ENCODE data around the gene NALF2. TPM values are rescaled to one million over a fixed set of nuclear protein-coding genes. Genes with fewer than 3 reads are reported as not detected.

Gene NALF2
- total and polyA plus RNA-seq, 8 donors: 0.18 to 1.3 (median 0.95) TPM; not detected in 4

DNA sequence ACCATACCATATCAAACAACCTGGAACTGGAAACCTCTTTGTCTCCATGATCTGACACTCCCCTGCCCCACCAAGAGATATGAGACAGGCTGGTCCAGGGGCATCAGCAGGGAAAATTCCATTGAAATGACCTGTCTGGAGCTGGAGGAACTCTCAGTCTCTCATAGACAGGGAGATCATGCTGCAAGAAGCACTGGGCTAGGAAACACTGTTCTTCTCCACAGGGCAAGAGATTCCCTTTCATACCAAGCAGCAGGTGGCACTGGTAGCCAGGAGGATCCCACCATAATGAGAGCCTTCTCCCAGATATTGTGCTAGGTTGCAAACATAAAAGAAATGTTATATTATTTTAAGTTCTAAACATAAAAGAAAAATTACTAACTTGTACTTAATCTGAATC is 14.5 kb upstream of the NALF2 start:
- no peak overlapping the region for H3K27ac ChIP-seq
- no peak for TF ChIP-seq POLR2A (IDR thresholded peaks at IDR 0.05)
- no peak for TF ChIP-seq POLR2AphosphoS5 (IDR thresholded peaks at IDR 0.05)
- TF ChIP-seq EP300 (IDR thresholded peaks at IDR 0.05): no peak
- TF ChIP-seq, protein P1, sequence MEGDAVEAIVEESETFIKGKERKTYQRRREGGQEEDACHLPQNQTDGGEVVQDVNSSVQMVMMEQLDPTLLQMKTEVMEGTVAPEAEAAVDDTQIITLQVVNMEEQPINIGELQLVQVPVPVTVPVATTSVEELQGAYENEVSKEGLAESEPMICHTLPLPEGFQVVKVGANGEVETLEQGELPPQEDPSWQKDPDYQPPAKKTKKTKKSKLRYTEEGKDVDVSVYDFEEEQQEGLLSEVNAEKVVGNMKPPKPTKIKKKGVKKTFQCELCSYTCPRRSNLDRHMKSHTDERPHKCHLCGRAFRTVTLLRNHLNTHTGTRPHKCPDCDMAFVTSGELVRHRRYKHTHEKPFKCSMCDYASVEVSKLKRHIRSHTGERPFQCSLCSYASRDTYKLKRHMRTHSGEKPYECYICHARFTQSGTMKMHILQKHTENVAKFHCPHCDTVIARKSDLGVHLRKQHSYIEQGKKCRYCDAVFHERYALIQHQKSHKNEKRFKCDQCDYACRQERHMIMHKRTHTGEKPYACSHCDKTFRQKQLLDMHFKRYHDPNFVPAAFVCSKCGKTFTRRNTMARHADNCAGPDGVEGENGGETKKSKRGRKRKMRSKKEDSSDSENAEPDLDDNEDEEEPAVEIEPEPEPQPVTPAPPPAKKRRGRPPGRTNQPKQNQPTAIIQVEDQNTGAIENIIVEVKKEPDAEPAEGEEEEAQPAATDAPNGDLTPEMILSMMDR (IDR thresholded peaks at IDR 0.05): no peak
- H3K4me1 ChIP-seq: no peaks in the 10 kb centered on the region
- intact Hi-C loops (cut with DNase I; ENCODE audit: low total_unique reads): no loop called here
- H3K9me3 ChIP-seq: peaks cover 0 to 8% (median 2%) of the 10 kb centered on the region in 4 donors
- no peak for DNase-seq
- H3K27me3 ChIP-seq: peaks cover 0 to 20% (median 6%) of the 10 kb centered on the region in 3 donors
- no peak overlapping the region for H3K4me3 ChIP-seq
- no peaks in the 10 kb centered on the region for H3K36me3 ChIP-seq

DNA sequence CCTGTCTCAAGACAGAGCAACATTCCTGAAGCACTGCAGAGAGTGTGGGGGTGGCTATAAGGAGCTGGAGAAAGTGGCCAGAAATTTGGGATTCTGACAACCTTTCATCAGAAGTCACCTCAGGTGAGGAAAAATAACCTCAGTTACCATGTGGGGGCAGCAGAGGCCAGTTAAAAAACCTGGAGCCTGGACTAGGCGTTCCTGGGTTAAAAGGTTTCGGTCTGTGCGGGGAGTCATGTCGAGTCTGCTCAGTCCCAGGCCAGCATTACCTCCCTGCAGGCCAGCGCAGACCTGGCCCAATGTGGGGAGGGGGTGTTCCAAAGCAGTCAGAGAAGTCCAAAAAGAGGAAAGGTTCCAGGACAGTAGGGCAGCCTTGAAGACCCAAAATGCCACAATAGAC is 10.9 kb upstream of the NALF2 start:
- Histone ChIP-seq H3K36me3 (no peaks in the 10 kb centered on the region), H3K27ac (no peak overlapping the region), H3K9me3 (peaks cover 0 to 8% (median 2%) of the 10 kb centered on the region in 4 donors), H3K27me3 (peaks cover 0 to 30% (median 6%) of the 10 kb centered on the region in 3 donors), H3K4me3 (no peak overlapping the region), H3K4me1 (no peaks in the 10 kb centered on the region)
- TF ChIP-seq, protein P1 (IDR thresholded peaks at IDR 0.05): peak in 3 of 7 experiments; percentile 21 to 51 (median 40)
- no peak for TF ChIP-seq POLR2AphosphoS5 (IDR thresholded peaks at IDR 0.05)
- intact Hi-C loops (cut with DNase I; ENCODE audit: low total_unique reads): no loop called here
- 4 to 47% (median 19%) methylated on average over 3 to 5 of the region's 5 CpGs for WGBS, 5 donors
- peak; percentile 43 to 53 for DNase-seq

- H3K4me3 ChIP-seq: no peak overlapping the region
- peaks cover 0 to 8% (median 2%) of the 10 kb centered on the region in 4 donors for H3K9me3 ChIP-seq
- peaks cover 0 to 30% (median 6%) of the 10 kb centered on the region in 3 donors for H3K27me3 ChIP-seq
- H3K27ac ChIP-seq: no peak overlapping the region
- intact Hi-C loops (cut with DNase I; ENCODE audit: low total_unique reads): no loop called here
- no peaks in the 10 kb centered on the region for H3K4me1 ChIP-seq
- H3K36me3 ChIP-seq: no peaks in the 10 kb centered on the region
- TF ChIP-seq, protein P1 (IDR thresholded peaks at IDR 0.05): no peak
- TF ChIP-seq EP300 (IDR thresholded peaks at IDR 0.05): no peak
- TF ChIP-seq POLR2A (IDR thresholded peaks at IDR 0.05): no peak
- no peak for TF ChIP-seq POLR2AphosphoS5 (IDR thresholded peaks at IDR 0.05)
- 59 to 90% (median 69%) methylated on average over 1 of the region's 1 CpG for WGBS, 5 donors
- DNase-seq: no peak
These were observed 10.4 kb upstream of the NALF2 start for GRCh38 chrX:69493766-69494165.

DNA sequence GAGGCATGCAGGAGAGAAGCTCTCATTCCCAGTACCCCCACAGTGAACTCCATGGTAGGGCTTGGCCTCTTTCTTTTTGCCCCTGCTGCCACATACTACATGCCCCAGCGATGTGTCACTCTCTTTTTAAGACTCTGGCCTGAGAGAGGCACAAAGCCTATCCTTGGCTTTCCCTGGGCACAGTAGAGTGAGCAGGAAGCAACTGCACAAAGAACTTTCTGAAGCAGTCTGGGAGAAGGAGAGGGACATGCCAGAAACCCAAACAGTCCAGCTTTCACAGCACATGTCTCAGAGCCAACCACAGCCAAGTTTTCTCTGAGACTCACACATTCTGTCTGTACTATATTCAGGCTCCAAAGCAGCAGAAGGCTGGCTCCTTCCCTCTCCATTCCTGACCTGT is 7.9 kb upstream of the NALF2 start:
- intact Hi-C loops (cut with DNase I; ENCODE audit: low total_unique reads): no loop called here
- Histone ChIP-seq H3K4me1 (no peaks in the 10 kb centered on the region), H3K4me3 (no peak overlapping the region), H3K27me3 (peaks cover 0 to 20% (median 0%) of the 10 kb centered on the region in 3 donors), H3K36me3 (no peaks in the 10 kb centered on the region), H3K27ac (no peak overlapping the region), H3K9me3 (peaks cover 0 to 6% (median 1%) of the 10 kb centered on the region in 4 donors)
- DNase-seq: no peak
- WGBS, 5 donors: 24 to 67% (median 43%) methylated on average over 1 of the region's 1 CpG
- TF ChIP-seq POLR2A (IDR thresholded peaks at IDR 0.05) (no peak), EP300 (IDR thresholded peaks at IDR 0.05) (no peak), POLR2AphosphoS5 (IDR thresholded peaks at IDR 0.05) (no peak)
- TF ChIP-seq, protein P1 (IDR thresholded peaks at IDR 0.05): no peak

Measured in stomach (tissue), 9 donors.